Measurements from ENCODE around the gene EDEM3. TPM values are rescaled to one million over a fixed set of nuclear protein-coding genes. Genes with fewer than 3 reads are reported as not detected.

Gene EDEM3
- total RNA-seq, 1 experiment from 2014 or later, result 10.6 TPM

GRCh38 chr1:184753117-184753516 lies 1.5 kb downstream of the EDEM3 start:
- DNase-seq (ENCODE audit: low spot score) (no peak), ATAC-seq (no peak)
- Mint-ChIP-seq H3K36me3 (no peaks in the 10 kb centered on the region), H3K4me3 (peak overlapping the region; percentile 96), H3K27me3 (ENCODE audit: low read depth) (peaks cover 16% of the 10 kb centered on the region), H3K27ac (no peak overlapping the region), H3K4me1 (peaks cover 27% of the 10 kb centered on the region), H3K9me3 (no peaks in the 10 kb centered on the region)
- POLR2A ChIA-PET, result no interaction called here
- CTCF ChIA-PET, result interaction anchor here (2.3 kb wide), 1 partner anchor 89 kb away, joined by 6 read pairs; no protein-coding TSS in a partner anchor
- TF ChIP-seq ZNF671 (CRISPR knock-in tag; IDR thresholded peaks at IDR 0.05) (no peak), MLX (CRISPR knock-in tag; IDR thresholded peaks at IDR 0.05) (no peak)
- TF ChIP-seq, protein P1, sequence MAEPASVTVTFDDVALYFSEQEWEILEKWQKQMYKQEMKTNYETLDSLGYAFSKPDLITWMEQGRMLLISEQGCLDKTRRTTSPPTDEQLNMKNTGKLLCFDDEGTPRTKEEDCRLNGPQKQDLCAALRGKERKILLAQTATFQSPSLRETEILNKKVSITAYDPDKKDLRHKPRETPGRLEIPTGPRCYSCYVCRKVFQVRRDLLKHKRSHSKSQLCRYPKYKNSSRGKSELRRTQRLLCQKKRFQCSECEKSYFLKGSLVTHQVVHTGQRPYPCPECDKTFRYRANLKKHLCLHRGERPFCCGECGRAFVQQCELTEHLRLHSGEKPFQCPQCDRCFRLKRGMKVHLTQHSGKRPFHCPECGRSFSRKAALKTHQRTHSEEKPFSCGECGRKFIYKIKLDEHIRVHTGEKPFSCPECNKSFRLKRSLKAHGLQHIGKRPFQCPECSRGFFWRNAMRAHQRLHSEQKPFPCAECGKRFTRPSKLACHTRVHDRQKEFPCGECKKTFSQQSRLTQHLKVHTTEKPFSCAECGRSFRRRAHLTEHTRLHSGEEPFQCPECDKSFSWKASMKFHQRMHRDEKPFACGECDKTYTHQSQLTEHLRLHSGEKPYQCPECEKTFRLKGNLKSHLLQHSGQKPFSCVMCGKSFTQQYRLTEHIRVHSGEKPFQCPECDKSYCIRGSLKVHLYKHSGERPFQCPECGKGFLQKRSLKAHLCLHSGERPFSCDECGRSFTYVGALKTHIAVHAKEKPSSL (CRISPR knock-in tag; conservative IDR thresholded peaks at IDR 0.05), result no peak

- CTCF ChIA-PET, result interaction anchor here (1.0 kb wide), 1 partner anchor 324 kb away, joined by 3 read pairs; no protein-coding TSS in a partner anchor
- H3K4me1 Mint-ChIP-seq, result peaks cover 27% of the 10 kb centered on the region
- no peak overlapping the region for H3K27ac Mint-ChIP-seq
- POLR2A ChIA-PET, result no interaction called here
- ATAC-seq, result no peak
- H3K4me3 Mint-ChIP-seq, result peak overlapping the region; percentile 96; the same call in 1 of the 2 replicates
- no peaks in the 10 kb centered on the region for H3K9me3 Mint-ChIP-seq
- no peaks in the 10 kb centered on the region for H3K36me3 Mint-ChIP-seq
- peaks cover 16% of the 10 kb centered on the region for H3K27me3 Mint-ChIP-seq (ENCODE audit: low read depth)
- DNase-seq (ENCODE audit: low spot score), result no peak
- TF ChIP-seq ERG (CRISPR knock-in tag; IDR thresholded peaks at IDR 0.05) (no peak), SMAD3 (CRISPR knock-in tag; IDR thresholded peaks at IDR 0.05; ENCODE audit: borderline replicate concordance) (no peak), CDX4 (CRISPR knock-in tag; IDR thresholded peaks at IDR 0.05; ENCODE audit: borderline replicate concordance) (no peak), SOX15 (CRISPR knock-in tag; IDR thresholded peaks at IDR 0.05) (no peak), FOXP1 (CRISPR knock-in tag; IDR thresholded peaks at IDR 0.05; ENCODE audit: borderline replicate concordance) (no peak), FOXP4 (CRISPR knock-in tag; IDR thresholded peaks at IDR 0.05) (no peak), ARID4B (CRISPR knock-in tag; IDR thresholded peaks at IDR 0.05; ENCODE audit: borderline replicate concordance) (no peak), ZNF423 (CRISPR knock-in tag; IDR thresholded peaks at IDR 0.05) (no peak), KAT7 (CRISPR knock-in tag; IDR thresholded peaks at IDR 0.05; ENCODE audit: borderline replicate concordance) (no peak), ESRRA (CRISPR knock-in tag; IDR thresholded peaks at IDR 0.05; ENCODE audit: borderline replicate concordance) (no peak), TEAD4 (CRISPR knock-in tag; IDR thresholded peaks at IDR 0.05) (no peak)
- TF ChIP-seq, protein P2, sequence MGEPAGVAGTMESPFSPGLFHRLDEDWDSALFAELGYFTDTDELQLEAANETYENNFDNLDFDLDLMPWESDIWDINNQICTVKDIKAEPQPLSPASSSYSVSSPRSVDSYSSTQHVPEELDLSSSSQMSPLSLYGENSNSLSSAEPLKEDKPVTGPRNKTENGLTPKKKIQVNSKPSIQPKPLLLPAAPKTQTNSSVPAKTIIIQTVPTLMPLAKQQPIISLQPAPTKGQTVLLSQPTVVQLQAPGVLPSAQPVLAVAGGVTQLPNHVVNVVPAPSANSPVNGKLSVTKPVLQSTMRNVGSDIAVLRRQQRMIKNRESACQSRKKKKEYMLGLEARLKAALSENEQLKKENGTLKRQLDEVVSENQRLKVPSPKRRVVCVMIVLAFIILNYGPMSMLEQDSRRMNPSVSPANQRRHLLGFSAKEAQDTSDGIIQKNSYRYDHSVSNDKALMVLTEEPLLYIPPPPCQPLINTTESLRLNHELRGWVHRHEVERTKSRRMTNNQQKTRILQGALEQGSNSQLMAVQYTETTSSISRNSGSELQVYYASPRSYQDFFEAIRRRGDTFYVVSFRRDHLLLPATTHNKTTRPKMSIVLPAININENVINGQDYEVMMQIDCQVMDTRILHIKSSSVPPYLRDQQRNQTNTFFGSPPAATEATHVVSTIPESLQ (CRISPR knock-in tag; IDR thresholded peaks at IDR 0.05), result no peak
- TF ChIP-seq, protein P3, sequence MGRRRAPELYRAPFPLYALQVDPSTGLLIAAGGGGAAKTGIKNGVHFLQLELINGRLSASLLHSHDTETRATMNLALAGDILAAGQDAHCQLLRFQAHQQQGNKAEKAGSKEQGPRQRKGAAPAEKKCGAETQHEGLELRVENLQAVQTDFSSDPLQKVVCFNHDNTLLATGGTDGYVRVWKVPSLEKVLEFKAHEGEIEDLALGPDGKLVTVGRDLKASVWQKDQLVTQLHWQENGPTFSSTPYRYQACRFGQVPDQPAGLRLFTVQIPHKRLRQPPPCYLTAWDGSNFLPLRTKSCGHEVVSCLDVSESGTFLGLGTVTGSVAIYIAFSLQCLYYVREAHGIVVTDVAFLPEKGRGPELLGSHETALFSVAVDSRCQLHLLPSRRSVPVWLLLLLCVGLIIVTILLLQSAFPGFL (CRISPR knock-in tag; IDR thresholded peaks at IDR 0.05; ENCODE audit: borderline replicate concordance), result no peak
- TF ChIP-seq, protein P4, sequence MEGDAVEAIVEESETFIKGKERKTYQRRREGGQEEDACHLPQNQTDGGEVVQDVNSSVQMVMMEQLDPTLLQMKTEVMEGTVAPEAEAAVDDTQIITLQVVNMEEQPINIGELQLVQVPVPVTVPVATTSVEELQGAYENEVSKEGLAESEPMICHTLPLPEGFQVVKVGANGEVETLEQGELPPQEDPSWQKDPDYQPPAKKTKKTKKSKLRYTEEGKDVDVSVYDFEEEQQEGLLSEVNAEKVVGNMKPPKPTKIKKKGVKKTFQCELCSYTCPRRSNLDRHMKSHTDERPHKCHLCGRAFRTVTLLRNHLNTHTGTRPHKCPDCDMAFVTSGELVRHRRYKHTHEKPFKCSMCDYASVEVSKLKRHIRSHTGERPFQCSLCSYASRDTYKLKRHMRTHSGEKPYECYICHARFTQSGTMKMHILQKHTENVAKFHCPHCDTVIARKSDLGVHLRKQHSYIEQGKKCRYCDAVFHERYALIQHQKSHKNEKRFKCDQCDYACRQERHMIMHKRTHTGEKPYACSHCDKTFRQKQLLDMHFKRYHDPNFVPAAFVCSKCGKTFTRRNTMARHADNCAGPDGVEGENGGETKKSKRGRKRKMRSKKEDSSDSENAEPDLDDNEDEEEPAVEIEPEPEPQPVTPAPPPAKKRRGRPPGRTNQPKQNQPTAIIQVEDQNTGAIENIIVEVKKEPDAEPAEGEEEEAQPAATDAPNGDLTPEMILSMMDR (IDR thresholded peaks at IDR 0.05), result no peak
Measured at GRCh38 chr1:184752656-184753055, 2.0 kb downstream of the EDEM3 start.
